ENCODE results near the gene SEC31A.

SEC31A gene

GRCh38 chr4:82775243-82775642 lies 115.7 kb downstream of the SEC31A start:
- TF ChIP-seq CTCF (IDR thresholded peaks at IDR 0.05; ENCODE audit: borderline replicate concordance, insufficient read depth, low read depth, low read length), result no peak

GRCh38 chr4:82774711-82775171 lies 116.2 kb downstream of the SEC31A start:
- no peak overlapping the region for H3K4me3 ChIP-seq (ENCODE audit: low read depth, low read length)
- TF ChIP-seq CTCF (IDR thresholded peaks at IDR 0.05; ENCODE audit: borderline replicate concordance, insufficient read depth, low read depth, low read length), result no peak

More at GRCh38 chr4:82775243-82775642, 115.7 kb downstream of the SEC31A start:
- no peak overlapping the region for H3K4me3 ChIP-seq (ENCODE audit: low read depth, low read length)

- no peak overlapping the region for H3K4me3 ChIP-seq (ENCODE audit: low read depth, low read length)
- TF ChIP-seq CTCF (IDR thresholded peaks at IDR 0.05; ENCODE audit: borderline replicate concordance, insufficient read depth, low read depth, low read length), result no peak
These were observed 117.9 kb downstream of the SEC31A start for GRCh38 chr4:82773057-82773456.

GRCh38 chr4:82770607-82771006 lies 120.3 kb downstream of the SEC31A start:
- H3K4me3 ChIP-seq (ENCODE audit: low read depth, low read length), result no peak overlapping the region
- TF ChIP-seq CTCF (IDR thresholded peaks at IDR 0.05; ENCODE audit: borderline replicate concordance, insufficient read depth, low read depth, low read length), result no peak

All from GM12875 (cell line).